Measurements from ENCODE around the gene ALG13. TPM values are rescaled to one million over a fixed set of nuclear protein-coding genes. Genes with fewer than 3 reads are reported as not detected.
"Not testable (repeated sequence)": the region's sequence is repeated elsewhere in the genome, so short reads cannot be mapped to it uniquely, and the experiment has no call there.

ALG13 gene
- polyA plus RNA-seq (2011; rRNA removed) (52.2 and 79.9 TPM in 2 replicates), polyA minus RNA-seq (2011; rRNA and poly(A)+ RNA removed) (49.6 and 60.0 TPM in 2 replicates)

- peak; percentile 80 for TF ChIP-seq CTCF (IDR thresholded peaks at IDR 0.05; ENCODE audit: insufficient read depth, low read depth, low read length)
Measured at GRCh38 chrX:111680988-111681779, at the start of gene ALG13. TSS of gene ALG13 (plus strand) at chrX:111681170. CDS start at chrX:111681219, 49 bp downstream.

GRCh38 chrX:111634823-111635729, 45.9 kb upstream of the ALG13 start:
- no peak for TF ChIP-seq CTCF (IDR thresholded peaks at IDR 0.05; ENCODE audit: insufficient read depth, low read depth, low read length)
- H3K4me3 ChIP-seq (ENCODE audit: low read depth, low read length): no peak overlapping the region
- no peaks in the 10 kb centered on the region for H3K36me3 ChIP-seq (ENCODE audit: control insufficient read depth, insufficient read depth, low read length)
- H3K27me3 ChIP-seq (ENCODE audit: control insufficient read depth, insufficient read depth, low read length): no peaks in the 10 kb centered on the region
- POLR2A ChIA-PET: no interaction called here
- CTCF ChIA-PET: no interaction called here
- no peak for DNase-seq (ENCODE audit: low read depth)

More at GRCh38 chrX:111680988-111681779, at the start of gene ALG13:
- ChIA-PET CTCF (interaction anchor here (0.7 to 1.1 kb wide), 5 partner anchors 9 to 1083 kb away, joined by 3 to 6 read pairs (median 3); no protein-coding TSS in a partner anchor), POLR2A (interaction anchor here (0.6 to 0.9 kb wide), 4 partner anchors 8 to 20 kb away, joined by 3 to 5 read pairs (median 4); no protein-coding TSS in a partner anchor)
- no peaks in the 10 kb centered on the region; the same call in 1 of the 2 replicates for H3K36me3 ChIP-seq (ENCODE audit: control insufficient read depth, insufficient read depth, low read length)
- peak within 1 kb of the TSS; percentile 87 for H3K4me3 ChIP-seq (ENCODE audit: low read depth, low read length)
- no peaks in the 10 kb centered on the region for H3K27me3 ChIP-seq (ENCODE audit: control insufficient read depth, insufficient read depth, low read length)
- DNase-seq (ENCODE audit: low read depth): peak; percentile 26

GRCh38 chrX:111641969-111642368, 39.0 kb upstream of the ALG13 start:
- no peak overlapping the region for H3K4me3 ChIP-seq (ENCODE audit: low read depth, low read length)
- no peaks in the 10 kb centered on the region for H3K27me3 ChIP-seq (ENCODE audit: control insufficient read depth, insufficient read depth, low read length)
- no peaks in the 10 kb centered on the region for H3K36me3 ChIP-seq (ENCODE audit: control insufficient read depth, insufficient read depth, low read length)
- no peak for TF ChIP-seq CTCF (IDR thresholded peaks at IDR 0.05; ENCODE audit: insufficient read depth, low read depth, low read length)
- no peak for DNase-seq (ENCODE audit: low read depth)
- ChIA-PET CTCF (no interaction called here), POLR2A (no interaction called here)

- CTCF ChIA-PET; POLR2A ChIA-PET; H3K4me3 ChIP-seq (ENCODE audit: low read depth, low read length); DNase-seq (ENCODE audit: low read depth); H3K27me3 ChIP-seq (ENCODE audit: control insufficient read depth, insufficient read depth, low read length); H3K36me3 ChIP-seq (ENCODE audit: control insufficient read depth, insufficient read depth, low read length): not testable (repeated sequence)
Measured at GRCh38 chrX:111645165-111645564, 35.8 kb upstream of the ALG13 start.

- no peak overlapping the region for H3K4me3 ChIP-seq (ENCODE audit: low read depth, low read length)
- TF ChIP-seq CTCF (IDR thresholded peaks at IDR 0.05; ENCODE audit: insufficient read depth, low read depth, low read length): no peak
- POLR2A ChIA-PET: no interaction called here
- DNase-seq (ENCODE audit: low read depth): no peak
- CTCF ChIA-PET: no interaction called here
- no peaks in the 10 kb centered on the region for H3K36me3 ChIP-seq (ENCODE audit: control insufficient read depth, insufficient read depth, low read length)
- H3K27me3 ChIP-seq (ENCODE audit: control insufficient read depth, insufficient read depth, low read length): no peaks in the 10 kb centered on the region
Measured at GRCh38 chrX:111645607-111646006, 35.4 kb upstream of the ALG13 start.

All from BJ (cell line).